Uterus (tissue), 4 donors: ENCODE data around the gene LRRC2. TPM values are rescaled to one million over a fixed set of nuclear protein-coding genes. Genes with fewer than 3 reads are reported as not detected.

Source experiments
- DNase-seq, 2 donors: peaks; one replicate each; pipeline ENCODE4 v3.0.0-alpha.2; 2019 to 2020
- H3K27ac ChIP-seq, 2 donors: fragments of 200-600 bp; sonication (generic); 1 replicate in 1 of 2; 2 replicates in 1 of 2; pipeline ENCODE4 v1.5.1; 2016 to 2018
- H3K27me3 ChIP-seq, 2 donors: fragments of 200-600 bp; sonication (generic); one replicate each; pipeline ENCODE4 v1.5.1; 2018 to 2019; ENCODE audit warnings: control low read depth in 1 of 2
- H3K36me3 ChIP-seq, 2 donors: fragments of 200-600 bp; sonication (generic); one replicate each; pipeline ENCODE4 v1.5.1; 2019; ENCODE audit warnings: control low read depth in 1 of 2
- H3K4me1 ChIP-seq, 2 donors: fragments of 200-600 bp; sonication (generic); one replicate each; pipeline ENCODE4 v1.5.1; 2018 to 2019; ENCODE audit warnings: control low read depth in 1 of 2
- H3K4me3 ChIP-seq, 2 donors: fragments of 200-600 bp; sonication (generic); 1 replicate in 1 of 2; 2 replicates in 1 of 2; pipeline ENCODE4 v1.5.1; 2018 to 2019; ENCODE audit warnings: mild to moderate bottlenecking in 1 of 2
- H3K9me3 ChIP-seq, 2 donors: fragments of 200-600 bp; sonication (generic); one replicate each; pipeline ENCODE4 v1.5.1; 2019; ENCODE audit warnings: control low read depth in 1 of 2
- POLR2A ChIP-seq, 2 donors: fragments of 450-650 bp; IDR thresholded peaks; one replicate each; pipeline ENCODE4 v1.6.1; 2016; ENCODE audit warnings: antibody characterized with exemption in 2 of 2, mild to moderate bottlenecking in 1 of 2, moderate library complexity in 1 of 2
- intact Hi-C: fragments of 100-400 bp; cut with DNase I; formaldehyde crosslinking; loops from one replicate; pipeline ENCODE4 v1.15.1; 2023; ENCODE audit warnings: low total_unique reads
- total RNA-seq, 4 donors: library from RNA; depleted of rRNA in 3 of 4; stranded (reverse); fragments of >200 nt in 3 of 4; gene quantifications; one replicate each; pipeline versions ENCODE4 v1.1.0 to v1.2.4, GENCODE V29; 2014 to 2023
- TF ChIP-seq, protein P1 (sequence below), 4 experiments: fragments of 200-600 bp in 2 of 4; fragments of 450-650 bp in 2 of 4; sonication (generic) in 2 of 4; IDR thresholded peaks; one replicate each; pipeline ENCODE4 v1.5.1; 2016 to 2019; ENCODE audit warnings: antibody characterized with exemption in 4 of 4, mild to moderate bottlenecking in 2 of 4, moderate library complexity in 1 of 4
- donor health status: DM: yes; HTN: yes; CAD: no.

The LRRC2 gene
- total RNA-seq, 4 donors from 2014 or later: 1.0 to 10.7 (median 5.9) TPM

- intact Hi-C loops: no loop called here
- no peak overlapping the region for H3K4me3 ChIP-seq
- H3K4me1 ChIP-seq: no peaks in the 10 kb centered on the region
- no peaks in the 10 kb centered on the region for H3K36me3 ChIP-seq
- TF ChIP-seq POLR2A (IDR thresholded peaks at IDR 0.05): no peak
- TF ChIP-seq, protein P1, sequence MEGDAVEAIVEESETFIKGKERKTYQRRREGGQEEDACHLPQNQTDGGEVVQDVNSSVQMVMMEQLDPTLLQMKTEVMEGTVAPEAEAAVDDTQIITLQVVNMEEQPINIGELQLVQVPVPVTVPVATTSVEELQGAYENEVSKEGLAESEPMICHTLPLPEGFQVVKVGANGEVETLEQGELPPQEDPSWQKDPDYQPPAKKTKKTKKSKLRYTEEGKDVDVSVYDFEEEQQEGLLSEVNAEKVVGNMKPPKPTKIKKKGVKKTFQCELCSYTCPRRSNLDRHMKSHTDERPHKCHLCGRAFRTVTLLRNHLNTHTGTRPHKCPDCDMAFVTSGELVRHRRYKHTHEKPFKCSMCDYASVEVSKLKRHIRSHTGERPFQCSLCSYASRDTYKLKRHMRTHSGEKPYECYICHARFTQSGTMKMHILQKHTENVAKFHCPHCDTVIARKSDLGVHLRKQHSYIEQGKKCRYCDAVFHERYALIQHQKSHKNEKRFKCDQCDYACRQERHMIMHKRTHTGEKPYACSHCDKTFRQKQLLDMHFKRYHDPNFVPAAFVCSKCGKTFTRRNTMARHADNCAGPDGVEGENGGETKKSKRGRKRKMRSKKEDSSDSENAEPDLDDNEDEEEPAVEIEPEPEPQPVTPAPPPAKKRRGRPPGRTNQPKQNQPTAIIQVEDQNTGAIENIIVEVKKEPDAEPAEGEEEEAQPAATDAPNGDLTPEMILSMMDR (IDR thresholded peaks at IDR 0.05): no peak
- no peaks in the 10 kb centered on the region for H3K9me3 ChIP-seq
- H3K27ac ChIP-seq: no peak overlapping the region
- DNase-seq: no peak
- H3K27me3 ChIP-seq: no peaks in the 10 kb centered on the region
These were observed 65.2 kb downstream of the LRRC2 start for GRCh38 chr3:46500656-46501635.

- Histone ChIP-seq H3K27me3 (no peaks in the 10 kb centered on the region), H3K4me1 (no peaks in the 10 kb centered on the region), H3K27ac (no peak overlapping the region), H3K4me3 (no peak overlapping the region), H3K9me3 (no peaks in the 10 kb centered on the region), H3K36me3 (no peaks in the 10 kb centered on the region)
- DNase-seq: no peak
- intact Hi-C loops: no loop called here
- TF ChIP-seq, protein P1 (IDR thresholded peaks at IDR 0.05): no peak
- TF ChIP-seq POLR2A (IDR thresholded peaks at IDR 0.05): no peak
These were observed 67.1 kb downstream of the LRRC2 start for GRCh38 chr3:46498916-46499519.

DNA sequence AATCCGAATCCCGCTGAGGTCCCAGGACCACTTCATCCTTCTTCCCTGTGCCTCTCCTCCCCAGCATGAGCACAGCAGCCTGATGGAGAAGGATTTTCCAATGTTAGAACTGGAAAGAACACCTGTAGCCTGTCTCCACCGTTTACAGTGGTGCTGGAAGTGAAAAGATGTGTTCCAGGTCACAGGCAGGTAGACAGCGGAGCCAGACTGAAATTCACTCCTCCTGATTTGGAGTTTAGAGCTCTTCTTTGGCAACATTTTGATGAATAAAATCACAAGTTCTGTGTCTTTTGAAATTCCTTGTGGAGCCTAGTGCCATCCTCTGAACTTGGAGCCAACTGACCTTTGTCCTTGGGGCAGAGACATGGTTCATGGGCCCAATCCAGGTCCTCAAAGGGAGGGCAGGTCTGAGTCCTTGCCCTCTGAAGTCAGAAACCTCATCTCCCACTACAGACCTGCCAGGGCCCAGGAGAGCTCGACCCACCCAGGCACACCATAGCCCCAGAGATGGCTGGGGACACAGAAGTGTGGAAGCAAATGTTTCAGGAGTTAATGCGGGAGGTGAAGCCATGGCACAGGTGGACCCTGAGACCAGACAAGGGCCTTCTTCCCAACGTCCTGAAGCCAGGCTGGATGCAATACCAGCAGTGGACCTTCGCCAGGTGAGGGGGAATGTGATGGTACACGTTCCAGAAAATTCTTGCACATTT, 68.4 kb downstream of the LRRC2 start, which contains the start of gene RTP3:
RTP3 (plus strand) TSS at position 421 of the 710 bp plus-strand sequence; CDS start at position 508, 87 bp downstream.
- Histone ChIP-seq H3K4me1 (no peaks in the 10 kb centered on the region), H3K27ac (no peak within 1 kb of the TSS), H3K9me3 (no peaks in the 10 kb centered on the region), H3K36me3 (no peaks in the 10 kb centered on the region), H3K4me3 (no peak within 1 kb of the TSS), H3K27me3 (no peaks in the 10 kb centered on the region)
- TF ChIP-seq, protein P1 (IDR thresholded peaks at IDR 0.05): no peak
- TF ChIP-seq POLR2A (IDR thresholded peaks at IDR 0.05): no peak
- no peak for DNase-seq
- intact Hi-C loops: no loop called here

DNA sequence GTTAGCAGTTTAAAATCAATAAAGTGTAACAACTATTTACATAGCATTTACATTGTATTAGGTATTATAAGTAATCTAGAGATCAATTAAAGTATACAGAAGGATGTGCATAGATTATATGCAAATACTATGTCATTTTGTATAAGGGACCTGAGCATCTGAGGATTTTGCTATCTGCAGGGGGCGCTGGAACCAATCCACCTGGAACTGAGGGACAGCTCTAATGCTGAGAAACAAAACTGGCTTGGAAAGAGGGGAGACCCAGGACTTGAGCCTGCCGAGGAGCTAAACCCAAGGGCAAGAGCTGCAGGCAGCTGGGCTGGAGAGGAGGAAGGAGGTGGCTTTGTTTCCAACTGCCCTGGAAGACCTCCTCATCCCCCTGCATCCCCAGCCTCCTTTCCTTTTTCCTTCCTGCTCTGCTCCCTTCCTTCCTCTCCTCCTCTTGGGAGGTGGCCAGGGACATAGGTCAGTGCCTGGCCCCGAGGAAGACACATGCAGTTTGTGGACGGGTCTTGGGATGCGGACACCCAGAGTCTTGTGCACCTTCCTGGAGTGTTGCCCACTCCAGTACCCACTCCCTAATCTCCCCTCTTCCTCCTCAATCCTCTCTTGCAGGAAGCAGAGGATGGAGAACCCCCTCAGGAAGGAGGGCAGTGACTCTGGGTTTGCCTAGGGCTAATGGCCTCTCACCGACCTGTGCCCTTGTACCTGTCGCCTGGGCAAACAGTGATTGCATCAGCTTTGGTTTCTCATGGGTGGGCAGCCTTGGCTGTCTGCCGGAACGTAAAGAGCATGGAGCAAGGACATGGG, 69.2 kb downstream of the LRRC2 start:
- Histone ChIP-seq H3K27ac (no peak overlapping the region), H3K36me3 (no peaks in the 10 kb centered on the region), H3K9me3 (no peaks in the 10 kb centered on the region), H3K4me1 (no peaks in the 10 kb centered on the region), H3K4me3 (no peak overlapping the region), H3K27me3 (no peaks in the 10 kb centered on the region)
- intact Hi-C loops: no loop called here
- no peak for DNase-seq
- no peak for TF ChIP-seq POLR2A (IDR thresholded peaks at IDR 0.05)
- TF ChIP-seq, protein P1 (IDR thresholded peaks at IDR 0.05): peak in 1 of 4 experiments; percentile 5
